Endothelial cell of umbilical vein (primary cell): ENCODE results near the gene HBEGF.

Experiments
- POLR2A ChIP-seq: IDR thresholded peaks from 2 replicates; pipeline ENCODE4 v1.6.1; 2012; ENCODE audit warnings: low read depth, mild to moderate bottlenecking, control low read depth, low read length
- POLR2AphosphoS5 ChIP-seq: IDR thresholded peaks from 2 replicates; pipeline ENCODE4 v1.6.1; 2012; ENCODE audit warnings: low read depth, mild to moderate bottlenecking, control low read depth, low read length, moderate library complexity; ENCODE audit not compliant: insufficient read depth
- TF ChIP-seq, protein P1 (sequence below), 2 donors: IDR thresholded peaks; 1 replicate in 1 of 2; 2 replicates in 1 of 2; pipeline ENCODE4 v1.5.1; 2011; ENCODE audit warnings: low read length in 2 of 2, mild to moderate bottlenecking in 2 of 2, moderate library complexity in 2 of 2, control low read depth in 1 of 2, inconsistent platforms in 1 of 2, low read depth in 1 of 2; ENCODE audit not compliant: insufficient read depth in 1 of 2; ENCODE audit errors: extremely low read depth in 1 of 2

DNA sequence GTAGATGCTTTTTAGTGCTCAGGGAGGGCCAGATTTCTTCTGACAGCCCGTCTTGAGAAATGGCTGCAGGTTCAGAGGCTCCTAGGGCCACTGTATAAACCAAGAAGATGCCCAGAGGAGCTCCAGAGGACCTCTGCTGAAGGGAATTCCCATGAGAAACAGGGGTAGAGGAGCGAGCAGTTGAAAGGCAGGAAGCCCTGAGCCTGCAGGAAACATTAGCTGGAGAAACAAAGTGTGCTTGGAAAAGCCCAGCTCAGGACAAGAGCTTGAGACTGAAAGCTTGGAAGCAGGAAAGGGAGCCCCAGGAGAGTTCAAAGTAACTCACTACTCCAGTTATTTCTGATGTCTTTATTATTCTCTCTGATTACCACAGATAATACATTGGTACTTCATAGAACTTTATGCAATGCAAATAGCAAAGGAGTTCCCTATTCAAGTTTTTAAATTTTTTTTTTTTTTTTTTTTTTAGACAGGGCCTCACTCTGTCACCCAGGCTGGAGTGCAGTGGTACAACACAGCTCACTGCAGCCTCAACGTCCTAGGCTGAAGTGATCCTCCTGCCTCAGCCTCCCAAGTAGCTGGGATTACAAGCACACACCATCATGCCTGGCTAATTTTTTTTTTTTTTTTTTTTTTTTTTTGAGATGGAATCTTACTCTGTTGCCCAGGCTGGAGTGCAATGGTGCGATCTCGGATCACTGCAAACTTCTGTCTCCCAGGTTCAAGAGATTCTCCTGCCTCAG lies 16.5 kb downstream of the HBEGF start:
- TF ChIP-seq POLR2AphosphoS5: no peak
- TF ChIP-seq, protein P1, sequence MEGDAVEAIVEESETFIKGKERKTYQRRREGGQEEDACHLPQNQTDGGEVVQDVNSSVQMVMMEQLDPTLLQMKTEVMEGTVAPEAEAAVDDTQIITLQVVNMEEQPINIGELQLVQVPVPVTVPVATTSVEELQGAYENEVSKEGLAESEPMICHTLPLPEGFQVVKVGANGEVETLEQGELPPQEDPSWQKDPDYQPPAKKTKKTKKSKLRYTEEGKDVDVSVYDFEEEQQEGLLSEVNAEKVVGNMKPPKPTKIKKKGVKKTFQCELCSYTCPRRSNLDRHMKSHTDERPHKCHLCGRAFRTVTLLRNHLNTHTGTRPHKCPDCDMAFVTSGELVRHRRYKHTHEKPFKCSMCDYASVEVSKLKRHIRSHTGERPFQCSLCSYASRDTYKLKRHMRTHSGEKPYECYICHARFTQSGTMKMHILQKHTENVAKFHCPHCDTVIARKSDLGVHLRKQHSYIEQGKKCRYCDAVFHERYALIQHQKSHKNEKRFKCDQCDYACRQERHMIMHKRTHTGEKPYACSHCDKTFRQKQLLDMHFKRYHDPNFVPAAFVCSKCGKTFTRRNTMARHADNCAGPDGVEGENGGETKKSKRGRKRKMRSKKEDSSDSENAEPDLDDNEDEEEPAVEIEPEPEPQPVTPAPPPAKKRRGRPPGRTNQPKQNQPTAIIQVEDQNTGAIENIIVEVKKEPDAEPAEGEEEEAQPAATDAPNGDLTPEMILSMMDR (IDR thresholded peaks at IDR 0.05; ENCODE audit: extremely low read depth in 1 of 2, insufficient read depth in 1 of 2, low read depth in 1 of 2, low read length in 2 of 2): no peak
- no peak for TF ChIP-seq POLR2A
